Natural killer cell (primary cell): Measurements from ENCODE around the gene AGBL4. TPM values are rescaled to one million over a fixed set of nuclear protein-coding genes. Genes with fewer than 3 reads are reported as not detected.

Experiments
- ATAC-seq, 3 donors: fragments of 150-1000 bp in 2 of 3; fragments of 200-7000 bp in 1 of 3; cut with Tn5 transposase; 1 replicate in 1 of 3; 2 replicates in 2 of 3; pipeline ENCODE4 v1.10.0; 2021; ENCODE audit warnings: mild to moderate bottlenecking in 2 of 3, moderate library complexity in 2 of 3
- DNase-seq, 2 donors: peaks; one replicate each; pipeline versions ENCODE4 v3.0.0 to v3.0.0-alpha.2; 2013 to 2021; ENCODE audit warnings: mixed read lengths in 1 of 2
- H3K27ac ChIP-seq: one replicate; pipeline ENCODE4 v1.5.1; 2013; ENCODE audit warnings: mild to moderate bottlenecking, low read length
- H3K27me3 ChIP-seq: one replicate; pipeline ENCODE4 v1.6.1; 2013; ENCODE audit warnings: low read length; ENCODE audit not compliant: control insufficient read depth, insufficient read depth
- H3K36me3 ChIP-seq: one replicate; pipeline ENCODE4 v1.6.1; 2013; ENCODE audit warnings: low read length; ENCODE audit not compliant: control insufficient read depth, insufficient read depth
- H3K4me1 ChIP-seq: one replicate; pipeline ENCODE4 v1.6.1; 2013; ENCODE audit warnings: low read length; ENCODE audit not compliant: control insufficient read depth, insufficient read depth
- H3K4me3 ChIP-seq: one replicate; pipeline ENCODE4 v1.5.1; 2013; ENCODE audit warnings: low read length
- H3K9me3 ChIP-seq: one replicate; pipeline ENCODE4 v1.6.1; 2013; ENCODE audit warnings: low read length; ENCODE audit not compliant: control insufficient read depth, insufficient read depth
- H3K27ac Mint-ChIP-seq, 2 donors: one replicate each; pipeline ENCODE4 v1.8.0; 2022; ENCODE audit warnings: mild to moderate bottlenecking in 2 of 2, mixed read lengths in 2 of 2, moderate library complexity in 1 of 2
- H3K27me3 Mint-ChIP-seq, 2 donors: one replicate each; pipeline ENCODE4 v1.8.0; 2022; ENCODE audit warnings: low read depth in 2 of 2, mixed read lengths in 2 of 2
- H3K36me3 Mint-ChIP-seq: one replicate; pipeline ENCODE4 v1.8.0; 2022; ENCODE audit warnings: mixed read lengths
- H3K4me1 Mint-ChIP-seq, 2 donors: one replicate each; pipeline ENCODE4 v1.8.0; 2022; ENCODE audit warnings: mixed read lengths in 2 of 2
- H3K4me3 Mint-ChIP-seq: one replicate; pipeline ENCODE4 v1.8.0; 2022; ENCODE audit warnings: mild to moderate bottlenecking, moderate library complexity, mixed read lengths
- H3K9me3 Mint-ChIP-seq, 2 donors: one replicate each; pipeline ENCODE4 v1.8.0; 2022; ENCODE audit warnings: mixed read lengths in 2 of 2
- CTCF ChIP-seq: fragments of 200-600 bp; IDR thresholded peaks from one replicate; pipeline ENCODE4 v1.8.0; 2022; ENCODE audit warnings: antibody characterized with exemption
- WGBS: methylation state at CpG from one replicate; pipeline ENCODE4 v1.1.7; 2013; ENCODE audit warnings: missing lambda C conversion rate; ENCODE audit not compliant: insufficient coverage; 5-methylcytosine and 5-hydroxymethylcytosine counted together
- intact Hi-C: fragments of 100-400 bp; cut with micrococcal nuclease; formaldehyde crosslinking; loops from one replicate; pipeline ENCODE4 v1.14.2; 2022
- total RNA-seq, 4 donors: library from RNA; stranded (reverse); fragments of 120-200 nt in 1 of 4; gene quantifications; one replicate each; pipeline versions ENCODE4 v1.2.3 to v1.2.4, GENCODE V29; 2013 to 2022

AGBL4 gene
- total RNA-seq, 3 donors from 2014 or later (not counting 1 experiment from before 2014, with no cell fraction given) = not detected

DNA sequence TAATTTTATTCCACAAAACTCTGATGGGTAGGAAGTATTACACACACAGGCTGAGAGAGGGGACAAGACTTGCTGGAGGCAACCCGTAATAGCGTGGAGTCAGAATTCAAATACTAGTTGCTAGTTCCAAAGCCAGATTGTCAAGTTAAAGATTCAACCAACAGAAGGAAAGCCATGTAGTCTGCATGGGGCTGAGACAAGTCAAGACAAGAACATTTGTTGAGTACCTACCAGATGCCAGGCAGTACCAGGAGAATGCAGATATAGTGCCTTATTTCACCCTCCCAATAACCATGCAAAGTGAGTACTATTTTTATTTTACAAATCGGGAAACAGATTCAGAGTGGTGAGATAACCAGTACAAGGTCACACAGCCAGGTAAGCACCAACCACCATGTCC lies 1441.3 kb downstream of the AGBL4 start:
- Mint-ChIP-seq H3K4me1 (no peaks in the 10 kb centered on the region), H3K4me3 (no peak overlapping the region), H3K27ac (no peak overlapping the region), H3K9me3 (no peaks in the 10 kb centered on the region), H3K36me3 (no peaks in the 10 kb centered on the region), H3K27me3 (peaks cover 12 to 15% of the 10 kb centered on the region in 2 donors)
- Histone ChIP-seq H3K27me3 (no peaks in the 10 kb centered on the region), H3K4me1 (no peaks in the 10 kb centered on the region), H3K36me3 (no peaks in the 10 kb centered on the region), H3K4me3 (no peak overlapping the region), H3K27ac (no peak overlapping the region), H3K9me3 (no peaks in the 10 kb centered on the region)
- no peak for TF ChIP-seq CTCF
- DNase-seq (no peak), ATAC-seq (no peak)
- intact Hi-C loops = no loop called here
- 98% methylated on average over 2 of the region's 3 CpGs for WGBS

DNA sequence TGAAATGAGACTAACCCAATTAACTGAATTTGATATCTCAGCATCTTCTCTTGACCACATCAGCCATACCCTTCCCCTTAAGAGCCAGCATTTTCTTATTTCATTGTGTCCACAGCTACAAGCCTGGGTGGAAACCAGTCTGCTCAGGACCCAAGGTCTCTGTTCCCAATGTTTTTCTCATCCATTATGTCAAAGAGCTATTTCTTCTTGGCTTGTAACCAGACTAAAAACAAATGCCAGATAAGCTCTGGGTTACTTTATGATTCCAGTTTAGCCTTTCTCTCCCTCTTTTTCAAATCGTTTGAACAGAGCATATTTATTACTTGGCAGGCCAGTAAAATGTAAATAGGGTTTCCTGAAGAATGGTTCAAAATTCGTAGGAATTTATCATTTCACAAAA lies 1442.5 kb downstream of the AGBL4 start:
- H3K36me3 Mint-ChIP-seq = no peaks in the 10 kb centered on the region
- no peak overlapping the region for H3K27ac Mint-ChIP-seq
- H3K4me3 Mint-ChIP-seq = no peak overlapping the region
- Histone ChIP-seq H3K36me3 (no peaks in the 10 kb centered on the region), H3K27ac (no peak overlapping the region), H3K9me3 (no peaks in the 10 kb centered on the region), H3K4me1 (no peaks in the 10 kb centered on the region), H3K4me3 (no peak overlapping the region), H3K27me3 (no peaks in the 10 kb centered on the region)
- intact Hi-C loops = no loop called here
- peaks cover 0 to 9% of the 10 kb centered on the region in 2 donors for H3K4me1 Mint-ChIP-seq
- ATAC-seq (no peak), DNase-seq (no peak)
- TF ChIP-seq CTCF = no peak
- 58% methylated on average over 1 of the region's 2 CpGs for WGBS
- H3K9me3 Mint-ChIP-seq = no peaks in the 10 kb centered on the region
- peaks cover 6 to 8% of the 10 kb centered on the region in 2 donors for H3K27me3 Mint-ChIP-seq

GRCh38 chr1:48576565-48576964 lies 1447.2 kb downstream of the AGBL4 start:
- Mint-ChIP-seq H3K36me3 (no peaks in the 10 kb centered on the region), H3K27me3 (peaks cover 7 to 32% of the 10 kb centered on the region in 2 donors), H3K27ac (no peak overlapping the region)

More at GRCh38 chr1:48576565-48576964, 1447.2 kb downstream of the AGBL4 start:
- Histone ChIP-seq H3K4me3 (no peak overlapping the region), H3K27me3 (no peaks in the 10 kb centered on the region), H3K4me1 (no peaks in the 10 kb centered on the region), H3K36me3 (no peaks in the 10 kb centered on the region), H3K9me3 (no peaks in the 10 kb centered on the region), H3K27ac (no peak overlapping the region)
- Mint-ChIP-seq H3K4me3 (no peak overlapping the region), H3K9me3 (no peaks in the 10 kb centered on the region), H3K4me1 (peaks cover 0 to 10% of the 10 kb centered on the region in 2 donors)
- intact Hi-C loops = no loop called here
- ATAC-seq (no peak), DNase-seq (no peak)
- 92% methylated on average over 1 of the region's 2 CpGs for WGBS
- TF ChIP-seq CTCF = no peak
